GM19239 (cell line): Measurements from ENCODE around the gene DUSP7.
A peak's percentile ranks its signal among the peaks of the same experiment; 100 is the strongest.
"Not testable (repeated sequence)": the region's sequence is repeated elsewhere in the genome, so short reads cannot be mapped to it uniquely, and the experiment has no call there.

ENCODE experiments used
- DNase-seq: peaks from one replicate; pipeline ENCODE4 v3.0.0; 2011; ENCODE audit warnings: low spot score; ENCODE audit not compliant: insufficient read length
- FAIRE-seq: peaks from 2 replicates; lab custom pipeline; 2011; peaks lifted over from hg19 to GRCh38; lab: Jason Lieb, UNC

The DUSP7 gene

DNA sequence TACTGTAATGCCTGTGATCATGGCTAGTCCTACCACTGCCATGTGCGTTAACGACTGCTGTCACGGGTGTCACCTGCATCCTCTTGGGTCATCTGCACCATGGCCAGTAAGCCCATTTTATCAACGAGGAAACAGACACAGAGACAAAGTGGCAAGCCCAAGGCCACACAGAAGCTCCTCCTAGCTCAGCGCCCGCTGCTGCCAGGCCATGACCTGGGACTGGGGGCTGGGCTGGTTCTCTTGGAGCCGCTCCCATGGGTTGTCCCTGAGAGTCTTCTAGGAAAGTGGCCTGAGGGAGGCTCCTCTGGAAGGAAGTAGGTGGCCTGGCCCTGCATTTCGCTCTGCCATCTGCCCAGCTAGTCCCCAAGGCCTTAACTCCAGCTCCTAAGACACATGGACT, 4.9 kb downstream of the DUSP7 start:
- DNase-seq (no peak), FAIRE-seq (no peak)

DNA sequence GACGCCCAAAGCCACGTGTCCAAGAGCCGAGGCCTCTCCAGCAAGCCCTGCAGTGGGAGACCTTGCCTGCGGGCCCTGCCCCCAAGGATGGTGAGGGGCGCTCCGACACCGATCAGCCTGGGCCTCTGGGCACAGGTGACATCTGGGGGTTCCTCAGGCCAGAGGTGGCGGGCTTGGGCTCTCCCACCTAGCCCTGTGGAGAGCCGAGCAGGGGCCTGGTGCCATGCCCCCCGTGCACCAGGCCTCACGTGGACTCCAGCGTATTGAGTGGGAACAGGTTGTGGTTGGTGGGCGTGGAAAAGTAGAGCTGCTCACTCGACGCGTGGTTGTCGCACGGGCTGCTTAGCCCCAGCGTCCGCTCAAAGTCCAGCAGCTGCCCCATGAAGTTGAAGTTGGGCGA, 5.8 kb downstream of the DUSP7 start:
- DNase-seq, result no peak
- FAIRE-seq, result no peak

DNA sequence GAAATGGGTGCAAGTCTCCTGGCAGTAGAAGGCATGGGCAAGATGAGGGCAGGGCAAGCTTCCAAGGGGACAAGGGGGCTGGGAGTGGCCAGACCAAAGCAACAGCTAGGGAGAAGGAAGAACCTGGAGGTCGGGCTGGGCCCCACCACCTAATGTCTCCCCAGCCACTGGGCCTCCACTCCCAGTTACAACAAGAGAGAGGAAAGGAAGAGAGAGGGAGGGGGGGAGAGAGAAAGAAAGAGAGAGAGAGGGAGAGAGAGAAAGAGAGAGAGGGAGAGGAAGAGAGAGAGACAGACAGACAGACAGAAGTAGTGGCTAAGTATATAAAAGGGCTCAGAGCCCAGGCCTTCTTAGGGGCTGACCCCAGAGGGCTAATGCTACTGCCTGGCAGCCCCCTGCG, 6.9 kb downstream of the DUSP7 start:
- DNase-seq (no peak), FAIRE-seq (no peak)

DNA sequence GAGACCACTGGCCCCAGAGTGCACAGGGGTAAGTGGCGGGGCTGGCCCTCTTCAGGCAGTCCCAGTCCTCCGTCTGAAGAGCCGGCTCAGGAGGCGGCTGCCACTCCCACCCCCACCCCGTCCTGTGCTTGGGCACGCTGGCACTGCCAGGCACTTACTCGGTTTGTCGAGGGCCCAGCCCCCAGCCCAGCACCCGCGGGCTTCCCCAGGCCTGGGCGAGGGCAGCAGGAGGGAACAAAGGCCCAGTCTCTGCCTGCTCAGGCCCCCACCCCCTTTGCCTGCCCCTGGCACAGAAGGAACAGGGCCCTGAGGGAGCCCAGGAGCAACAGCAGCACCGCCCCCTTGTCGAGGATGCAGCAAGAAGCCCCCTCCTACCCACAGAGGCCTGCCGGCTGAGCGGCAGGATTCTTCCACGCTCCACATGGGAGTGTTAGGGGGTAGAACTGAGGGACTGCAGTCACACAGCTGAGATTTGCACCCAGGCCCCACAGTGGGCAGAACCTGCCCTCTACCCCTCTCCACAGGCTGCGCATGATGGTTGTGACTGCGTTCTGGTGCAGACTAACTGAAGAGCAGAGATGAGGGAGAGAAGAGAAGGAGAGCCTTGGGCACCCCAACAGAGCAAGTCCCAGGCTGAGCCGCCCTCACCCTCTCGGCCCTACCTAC, 8.9 kb downstream of the DUSP7 start:
- no peak for DNase-seq
- FAIRE-seq, result no peak

DNA sequence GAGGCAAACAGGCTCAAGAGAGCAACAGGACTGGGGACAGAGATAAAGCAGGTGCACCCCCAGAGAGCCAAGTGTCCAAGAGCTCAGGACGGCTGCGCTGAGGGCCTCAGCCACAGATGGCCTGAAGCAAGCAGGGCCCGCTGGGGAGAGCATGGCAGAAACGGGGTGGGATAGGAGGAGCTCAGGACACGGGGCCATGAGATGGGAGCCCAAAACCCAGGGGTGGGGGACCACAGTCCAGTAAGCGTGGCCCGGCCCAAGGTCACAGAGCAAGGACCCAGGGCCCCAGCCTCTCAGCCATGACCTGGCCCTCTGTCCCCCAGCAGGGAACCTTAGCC, 9.5 kb downstream of the DUSP7 start:
- FAIRE-seq (no peak), DNase-seq (no peak)

DNA sequence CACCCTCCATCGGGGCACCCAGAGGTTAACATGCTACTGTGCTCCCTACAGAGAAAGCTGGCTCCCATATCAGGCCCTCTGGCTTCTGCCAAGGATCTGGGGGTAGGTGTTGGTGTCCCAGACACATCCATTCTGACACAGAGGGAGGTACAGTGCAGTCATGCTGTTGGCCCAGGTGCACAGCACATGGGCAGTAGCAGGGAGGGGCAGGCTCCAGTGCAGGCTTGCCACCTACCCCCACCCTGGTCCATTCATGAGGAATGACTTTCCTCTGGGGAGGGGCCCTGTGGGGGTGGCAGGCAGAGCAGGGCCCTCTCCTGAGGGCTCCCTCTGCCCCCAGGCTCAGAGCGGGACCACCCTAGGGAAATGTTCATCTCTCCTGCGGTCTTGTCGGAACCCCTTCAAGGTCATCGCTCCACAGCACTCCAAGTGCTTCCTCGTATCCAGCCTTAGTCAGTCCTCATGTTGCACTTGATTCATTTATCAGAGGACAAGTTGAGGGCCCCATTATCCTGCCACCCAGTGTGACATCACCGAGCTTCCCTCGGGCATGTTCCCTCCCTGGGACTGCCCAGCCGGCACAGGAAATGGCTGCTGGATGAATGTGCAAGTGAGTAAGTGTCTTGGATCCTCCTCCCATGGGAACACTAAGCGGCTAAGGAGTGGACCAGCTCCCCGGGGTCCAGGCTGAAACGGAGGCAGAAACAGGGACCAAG, 10.0 kb downstream of the DUSP7 start:
- DNase-seq, result no peak
- no peak for FAIRE-seq

DNA sequence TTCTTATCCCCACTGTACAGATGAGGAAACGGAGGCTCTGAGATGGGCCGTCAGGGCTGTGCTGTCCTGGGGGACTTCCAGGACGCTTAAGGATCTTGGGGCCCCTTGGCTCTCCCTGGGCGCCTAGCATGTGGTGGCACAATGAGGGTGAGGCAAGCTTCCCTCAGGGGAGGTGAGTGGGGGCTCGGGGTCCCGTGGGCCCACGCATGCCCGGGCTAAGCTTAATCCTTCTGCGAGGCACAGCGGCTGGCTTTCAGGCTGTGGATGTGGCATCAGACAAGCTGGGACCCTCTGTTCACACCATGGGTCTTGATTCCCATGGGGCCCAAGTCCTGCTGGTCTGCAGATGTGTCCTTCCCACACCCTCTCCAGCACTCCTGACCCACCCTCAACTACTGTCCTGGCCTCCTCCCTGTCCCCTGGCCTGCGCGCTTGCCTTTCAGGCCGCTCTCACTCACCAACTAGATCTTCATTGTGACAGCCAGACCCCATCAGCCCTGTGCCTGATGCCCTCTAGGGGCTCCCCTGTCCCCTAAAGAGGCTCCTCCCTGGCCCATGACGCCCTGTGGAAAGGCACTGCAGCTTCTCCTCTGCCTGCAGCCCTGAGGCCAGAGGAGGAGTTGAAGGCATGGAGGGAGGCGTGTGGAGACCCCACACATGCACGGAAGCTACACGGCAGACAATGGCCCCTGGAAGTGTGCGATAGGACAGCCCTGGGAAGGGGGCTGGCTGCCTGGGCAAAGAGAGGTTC, 11.3 kb downstream of the DUSP7 start:
- DNase-seq (no peak), FAIRE-seq (no peak)

DNA sequence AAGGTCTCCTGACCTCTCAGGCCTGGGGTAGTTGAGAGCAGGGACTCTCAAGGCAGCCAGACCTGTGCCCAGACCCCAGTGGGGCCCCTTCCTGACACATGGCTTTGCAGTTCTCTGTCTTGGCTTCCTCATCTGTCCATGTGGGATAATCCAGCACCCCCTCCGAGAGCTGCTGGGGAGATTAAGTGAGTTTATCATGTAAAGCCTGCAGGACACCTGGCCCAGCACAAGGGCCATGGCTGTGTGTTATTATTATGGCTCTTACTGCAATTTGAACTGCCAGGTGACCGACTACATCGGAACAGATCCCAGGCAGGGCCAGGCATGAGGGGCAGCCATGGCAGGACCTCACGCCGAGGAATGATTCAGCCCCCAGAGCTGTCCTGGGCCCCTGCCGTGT, 12.6 kb downstream of the DUSP7 start:
- no peak for FAIRE-seq
- DNase-seq, result no peak

DNA sequence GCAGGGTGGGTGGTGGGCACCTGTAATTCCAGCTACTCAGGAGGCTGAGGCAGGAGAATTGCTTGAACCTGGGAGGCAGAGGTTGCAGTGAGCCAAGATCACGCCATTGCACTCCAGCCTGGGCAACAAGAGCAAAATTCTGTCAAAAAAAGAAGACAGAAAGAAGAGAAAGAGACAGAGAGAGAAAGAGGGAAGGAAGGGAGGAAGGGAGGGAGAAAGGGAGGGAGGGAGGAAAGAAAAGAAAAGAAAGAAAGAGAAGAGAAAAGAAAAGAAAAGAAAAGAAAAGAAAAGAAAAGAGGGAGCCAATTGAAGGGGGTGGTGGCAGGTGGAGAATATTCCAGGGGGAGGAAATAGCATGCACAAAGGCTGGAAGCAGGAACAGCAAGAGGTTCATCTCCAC, 13.3 kb downstream of the DUSP7 start:
- FAIRE-seq, DNase-seq: not testable (repeated sequence)

DNA sequence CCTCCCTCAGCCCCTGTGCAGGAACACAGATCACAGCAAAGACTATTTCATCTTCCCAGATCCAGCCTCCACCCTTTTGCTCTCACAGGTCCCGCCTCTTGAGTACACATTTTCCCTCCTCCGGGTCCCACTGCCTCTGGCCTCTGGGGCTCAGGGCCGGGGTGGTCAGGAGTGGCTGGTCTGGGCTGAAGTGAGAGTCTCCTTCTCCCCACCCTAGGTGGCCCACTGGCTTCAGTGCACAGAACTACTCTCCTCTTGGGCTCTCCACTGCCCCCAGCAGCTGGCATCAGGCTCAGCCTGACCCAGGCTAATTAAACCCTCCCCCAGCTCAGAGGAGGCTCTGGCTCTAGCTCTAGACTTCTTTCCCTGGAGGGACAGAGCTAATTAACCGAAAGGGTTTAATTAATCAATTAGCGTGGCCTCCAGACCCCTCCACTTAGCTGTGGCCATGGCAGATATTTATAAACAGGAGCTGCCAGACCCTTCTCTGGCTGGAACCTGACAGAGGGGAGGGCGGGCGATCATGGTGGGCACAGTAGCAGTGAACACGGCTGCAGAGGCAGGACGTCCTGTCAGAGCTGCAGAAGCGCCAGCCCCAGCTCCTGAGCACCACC, 15.1 kb downstream of the DUSP7 start:
- FAIRE-seq (no peak), DNase-seq (no peak)

DNA sequence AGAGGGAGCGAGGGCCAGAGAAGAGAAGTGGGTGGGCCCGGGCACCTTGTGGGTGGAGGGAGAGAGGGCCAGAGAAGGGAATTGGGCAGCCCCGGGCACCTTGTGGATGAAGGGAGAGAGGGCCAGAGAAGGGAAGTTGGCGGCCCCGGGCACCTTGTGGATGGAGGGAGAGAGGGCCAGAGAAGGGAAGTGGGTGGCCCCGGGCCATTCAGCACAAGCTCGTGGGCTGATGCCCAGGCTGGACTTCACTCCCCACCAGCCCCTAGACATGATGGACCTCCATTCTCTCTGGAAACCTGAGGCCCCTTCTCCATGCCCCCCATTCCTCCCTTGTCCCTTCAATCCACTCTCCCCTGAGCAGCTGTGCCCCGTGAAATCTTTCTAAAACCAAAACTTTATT, 15.8 kb downstream of the DUSP7 start:
- DNase-seq, result no peak
- FAIRE-seq, result no peak

DNA sequence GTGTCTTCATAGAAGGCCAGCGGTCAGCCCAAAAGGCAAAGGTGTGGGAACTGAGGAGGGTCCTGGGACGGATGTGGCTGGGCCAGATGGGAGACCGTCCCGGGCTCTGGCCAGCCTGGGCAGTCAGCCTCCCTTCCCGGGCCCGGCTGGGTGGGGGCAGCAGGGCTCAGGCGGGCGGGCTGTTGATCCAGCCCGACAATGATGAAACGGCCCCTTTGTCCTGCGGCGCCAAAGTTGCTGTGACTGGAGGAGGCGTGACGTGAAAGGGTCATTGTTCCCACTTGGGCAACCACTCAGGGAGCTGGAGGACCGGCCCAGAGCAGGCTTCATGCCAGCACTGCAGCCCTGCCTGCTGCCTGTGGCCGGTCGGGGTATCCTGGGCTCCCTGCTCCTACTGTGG, 16.5 kb downstream of the DUSP7 start:
- DNase-seq, result no peak
- FAIRE-seq, result no peak

DNA sequence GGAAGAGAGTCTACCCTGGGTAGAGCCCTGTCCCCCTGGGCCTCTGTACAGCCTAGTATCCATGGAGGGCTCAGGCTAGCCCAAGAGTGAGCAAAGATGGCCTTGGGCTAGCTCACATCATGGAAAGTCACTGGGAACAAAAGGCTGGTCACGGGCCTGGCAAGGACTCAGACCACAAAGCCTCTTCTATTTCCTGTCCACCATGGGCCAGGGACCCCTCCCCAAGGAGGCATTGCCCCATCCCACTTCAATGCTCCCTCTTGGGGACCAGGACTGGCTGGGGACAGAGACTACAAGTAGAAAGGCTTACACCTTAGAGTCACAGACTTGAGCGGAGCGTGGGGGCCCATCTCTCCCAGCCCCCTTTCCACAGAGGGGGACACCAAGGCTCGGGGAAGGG, 16.9 kb downstream of the DUSP7 start:
- no peak for DNase-seq

DNA sequence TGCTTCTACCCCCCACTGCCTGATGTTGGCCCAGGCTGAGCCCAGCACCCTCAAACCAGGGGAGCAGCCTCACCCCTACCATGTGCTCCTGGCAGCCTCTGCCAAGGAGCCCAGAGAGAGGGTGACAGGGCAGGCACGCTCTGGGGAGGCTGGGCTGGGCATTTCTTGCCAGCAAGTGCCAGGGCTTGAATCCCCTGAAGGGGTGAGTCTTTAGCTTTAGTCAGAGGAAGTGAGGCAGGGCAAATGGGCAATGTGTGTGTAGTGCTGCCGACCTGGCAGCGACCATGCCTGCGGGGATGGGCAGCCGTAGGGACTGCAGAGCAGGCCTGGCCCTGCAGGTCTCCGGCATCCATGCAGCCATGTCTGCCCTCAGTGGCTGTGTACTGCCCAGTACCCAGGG, 18.1 kb downstream of the DUSP7 start:
- FAIRE-seq (no peak), DNase-seq (no peak)

More for the DNA sequence above, 16.9 kb downstream of the DUSP7 start:
- no peak for FAIRE-seq

DNA sequence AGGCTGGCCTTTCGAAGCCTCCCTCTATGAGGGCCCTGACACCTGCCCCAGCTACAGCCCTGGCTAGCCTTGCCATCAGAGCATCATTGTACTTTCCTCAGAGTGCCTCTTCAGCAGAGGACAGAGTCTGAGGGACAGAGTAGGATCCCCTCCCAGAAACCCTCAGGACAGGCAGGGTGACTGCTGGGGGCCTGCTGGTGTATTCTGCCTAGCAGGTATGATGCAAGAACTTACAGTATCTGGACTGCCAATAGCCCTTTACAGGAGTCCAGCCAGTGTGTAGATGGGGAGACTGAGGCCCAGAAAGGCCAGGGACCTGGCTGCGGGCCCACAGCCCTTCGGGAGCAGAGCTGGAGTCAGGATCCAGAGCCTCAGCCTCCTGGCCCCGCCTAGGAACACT, 19.1 kb downstream of the DUSP7 start:
- no peak for FAIRE-seq
- no peak for DNase-seq

DNA sequence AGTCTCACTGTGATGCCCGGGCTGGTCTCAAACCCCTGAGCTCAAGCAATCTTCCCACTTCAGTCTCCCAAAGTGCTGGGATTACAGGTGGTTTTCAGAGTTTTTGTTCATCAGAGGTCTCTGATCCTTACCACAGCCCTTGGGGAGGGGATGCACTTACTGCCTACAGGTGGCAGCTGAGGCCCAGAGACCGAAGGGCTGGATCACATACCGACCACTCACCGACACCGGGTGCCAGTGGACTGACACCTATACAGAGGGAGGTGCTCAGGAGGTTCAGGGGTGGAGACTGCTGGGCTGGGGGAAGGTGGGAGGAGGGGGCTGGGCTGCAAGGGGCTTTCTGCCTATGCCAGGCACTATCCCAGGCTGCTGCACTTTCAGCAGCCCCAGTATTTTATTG, 19.5 kb downstream of the DUSP7 start:
- no peak for FAIRE-seq
- no peak for DNase-seq

DNA sequence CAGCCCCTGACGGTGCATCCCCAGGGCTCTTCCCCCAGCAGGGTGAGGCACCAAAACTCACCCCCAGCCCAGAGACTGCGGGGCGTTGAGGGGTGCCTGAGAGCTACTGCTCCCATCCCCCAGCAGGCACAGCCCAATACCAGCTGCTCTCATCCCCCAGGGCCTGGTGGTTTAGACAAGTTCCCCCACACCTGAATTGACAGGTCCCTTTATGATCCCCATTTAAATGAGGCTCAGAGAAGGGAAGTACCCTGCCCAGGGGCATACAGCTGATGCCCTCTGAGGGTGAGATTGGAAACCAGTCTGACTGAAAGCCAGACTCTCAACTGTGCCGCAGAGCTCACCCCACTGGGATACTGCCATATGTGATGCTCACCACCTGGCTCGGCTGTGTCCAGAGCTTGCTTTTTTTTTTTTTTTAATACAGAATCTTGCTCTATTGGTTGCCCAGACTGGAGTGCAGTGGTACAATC, 20.1 kb downstream of the DUSP7 start:
- FAIRE-seq (peak; percentile 28), DNase-seq (no peak)

DNA sequence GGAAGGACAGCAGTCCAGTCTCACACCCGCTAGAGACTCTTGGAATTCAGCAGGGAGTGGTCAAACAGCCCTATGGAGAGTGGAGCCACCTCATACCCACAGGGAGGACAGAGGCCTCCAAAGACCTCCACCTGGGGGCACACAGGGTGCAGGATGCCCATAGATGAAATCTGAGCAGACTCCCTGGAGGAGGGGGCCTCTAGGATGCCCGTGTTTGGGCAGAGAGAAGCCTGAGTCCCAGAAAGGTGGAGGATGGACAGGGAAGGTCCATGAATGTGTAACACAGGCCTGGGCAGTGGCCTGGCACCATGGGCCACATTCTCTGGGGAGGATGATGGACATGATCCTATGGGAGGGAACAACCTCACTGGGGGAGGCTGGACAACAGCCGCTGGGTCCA, 21.7 kb downstream of the DUSP7 start:
- FAIRE-seq (no peak), DNase-seq (no peak)

DNA sequence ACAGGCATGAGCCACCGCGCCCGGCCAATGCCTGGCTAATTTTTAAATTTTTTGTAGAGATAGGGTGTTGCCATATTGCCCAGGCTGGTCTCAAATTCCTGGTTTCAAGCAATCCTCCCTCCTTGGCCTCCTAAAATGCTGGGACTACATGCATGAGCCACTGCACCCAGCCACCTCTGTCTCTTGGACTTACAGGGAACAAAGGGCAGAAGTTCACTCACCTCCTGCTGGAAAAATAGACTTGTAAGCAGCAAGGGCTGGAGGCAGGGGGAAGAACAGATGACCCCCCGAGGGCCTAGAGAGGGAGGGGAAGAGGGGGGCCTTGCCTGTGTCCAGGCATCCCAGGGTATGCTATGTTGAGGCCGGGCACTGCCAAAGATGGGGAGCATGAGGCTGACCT, 22.2 kb downstream of the DUSP7 start:
- no peak for DNase-seq
- FAIRE-seq, result no peak

DNA sequence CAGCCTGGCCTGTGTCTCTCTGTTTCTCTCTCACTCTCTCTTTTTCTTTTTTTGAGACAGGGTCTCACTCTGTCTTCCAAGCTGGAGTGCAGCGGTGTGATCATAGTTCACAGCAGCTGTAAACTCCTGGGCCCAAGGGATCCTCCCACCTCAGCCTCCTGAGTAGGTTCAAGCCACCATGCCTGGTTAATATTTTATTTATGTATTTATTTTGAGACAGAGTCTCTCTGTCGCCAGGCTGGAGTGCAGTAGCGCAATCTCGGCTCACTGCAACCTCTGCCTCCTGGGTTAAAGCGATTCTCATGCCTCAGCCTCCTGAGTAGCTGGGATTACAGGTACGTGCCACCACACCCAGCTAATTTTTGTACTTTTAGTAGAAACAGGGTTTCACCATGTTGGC, 22.6 kb downstream of the DUSP7 start:
- DNase-seq, FAIRE-seq: not testable (repeated sequence)
